ENCODE data around the gene ZNHIT6.
A peak's percentile ranks its signal among the peaks of the same experiment; 100 is the strongest.
"Not testable (repeated sequence)": the region's sequence is repeated elsewhere in the genome, so short reads cannot be mapped to it uniquely, and the experiment has no call there.

ZNHIT6 gene, protein sequence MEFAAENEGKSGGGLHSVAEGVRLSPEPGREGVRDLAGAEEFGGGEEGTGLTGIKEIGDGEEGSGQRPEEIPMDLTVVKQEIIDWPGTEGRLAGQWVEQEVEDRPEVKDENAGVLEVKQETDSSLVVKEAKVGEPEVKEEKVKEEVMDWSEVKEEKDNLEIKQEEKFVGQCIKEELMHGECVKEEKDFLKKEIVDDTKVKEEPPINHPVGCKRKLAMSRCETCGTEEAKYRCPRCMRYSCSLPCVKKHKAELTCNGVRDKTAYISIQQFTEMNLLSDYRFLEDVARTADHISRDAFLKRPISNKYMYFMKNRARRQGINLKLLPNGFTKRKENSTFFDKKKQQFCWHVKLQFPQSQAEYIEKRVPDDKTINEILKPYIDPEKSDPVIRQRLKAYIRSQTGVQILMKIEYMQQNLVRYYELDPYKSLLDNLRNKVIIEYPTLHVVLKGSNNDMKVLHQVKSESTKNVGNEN

DNA sequence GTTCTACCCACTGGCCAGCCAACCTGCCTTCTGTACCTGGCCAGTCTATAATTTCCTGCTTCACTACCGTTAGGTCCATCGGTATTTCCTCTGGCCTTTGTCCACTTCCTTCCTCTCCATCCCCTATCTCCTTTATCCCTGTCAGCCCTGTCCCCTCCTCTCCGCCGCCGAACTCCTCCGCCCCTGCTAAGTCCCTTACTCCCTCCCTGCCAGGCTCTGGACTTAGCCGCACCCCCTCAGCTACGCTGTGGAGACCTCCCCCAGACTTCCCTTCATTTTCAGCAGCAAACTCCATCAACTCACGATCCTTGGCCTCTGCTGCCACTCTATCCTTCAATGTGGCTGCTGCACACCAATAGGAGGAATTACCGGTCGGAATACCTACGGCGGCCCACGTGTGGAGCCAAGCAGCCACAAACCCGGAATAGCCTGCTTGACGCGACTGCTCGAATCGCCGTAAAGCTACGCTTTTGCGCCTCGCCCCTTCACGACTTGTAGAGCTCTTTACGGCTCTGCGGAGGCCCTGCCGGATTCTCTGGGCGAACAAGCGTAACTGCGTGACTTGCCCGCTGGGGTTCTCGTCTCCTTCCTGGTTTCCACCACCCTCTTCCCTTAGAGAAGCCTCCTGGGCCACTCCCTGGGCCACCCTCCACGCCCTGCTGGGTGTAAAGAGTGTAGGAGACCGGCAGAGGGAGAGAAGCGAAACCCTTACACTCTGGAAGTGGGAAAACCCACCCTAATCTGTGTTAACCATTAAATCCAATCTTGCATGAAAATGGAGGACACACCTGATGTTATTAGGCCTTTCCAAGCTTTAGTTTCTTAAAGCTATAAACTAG is at the start of gene ZNHIT6:
TSS of gene ZNHIT6 (minus strand) at position 444 of the 839 bp plus-strand sequence. CDS start at position 295, 149 bp downstream.
- H3K4me1 Mint-ChIP-seq (ENCODE audit: low read depth), result peaks cover 28% of the 10 kb centered on the region
- no peaks in the 10 kb centered on the region for H3K9me3 Mint-ChIP-seq (ENCODE audit: low read depth)

DNA sequence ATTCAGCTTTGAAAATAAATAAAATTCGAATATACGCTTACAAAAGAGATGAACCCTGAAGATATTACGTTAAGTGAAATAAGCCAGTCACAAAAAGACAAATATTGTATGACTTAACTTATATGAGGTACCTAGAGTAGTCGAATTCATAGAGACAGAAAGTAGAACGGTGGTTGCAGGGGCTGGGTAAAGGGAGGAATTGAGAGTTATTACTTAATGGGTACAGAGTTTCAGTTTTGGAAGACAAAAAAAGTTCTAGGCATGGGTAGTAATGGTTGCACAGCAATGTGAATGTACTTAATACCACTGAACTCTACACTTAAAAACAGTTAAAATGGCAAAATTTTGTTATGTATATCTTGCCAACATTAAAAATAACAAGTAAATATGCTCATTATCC is 48.6 kb upstream of the ZNHIT6 start:
- Mint-ChIP-seq H3K27ac (no peak overlapping the region), H3K9me3 (ENCODE audit: low read depth) (no peaks in the 10 kb centered on the region), H3K4me3 (no peak overlapping the region), H3K4me1 (ENCODE audit: low read depth) (no peaks in the 10 kb centered on the region), H3K27me3 (no peaks in the 10 kb centered on the region), H3K36me3 (no peaks in the 10 kb centered on the region)

More for the DNA sequence above, at the start of gene ZNHIT6:
- Mint-ChIP-seq H3K27me3 (no peaks in the 10 kb centered on the region), H3K36me3 (peaks cover 17% of the 10 kb centered on the region), H3K27ac (no peak within 1 kb of the TSS), H3K4me3 (no peak within 1 kb of the TSS)

DNA sequence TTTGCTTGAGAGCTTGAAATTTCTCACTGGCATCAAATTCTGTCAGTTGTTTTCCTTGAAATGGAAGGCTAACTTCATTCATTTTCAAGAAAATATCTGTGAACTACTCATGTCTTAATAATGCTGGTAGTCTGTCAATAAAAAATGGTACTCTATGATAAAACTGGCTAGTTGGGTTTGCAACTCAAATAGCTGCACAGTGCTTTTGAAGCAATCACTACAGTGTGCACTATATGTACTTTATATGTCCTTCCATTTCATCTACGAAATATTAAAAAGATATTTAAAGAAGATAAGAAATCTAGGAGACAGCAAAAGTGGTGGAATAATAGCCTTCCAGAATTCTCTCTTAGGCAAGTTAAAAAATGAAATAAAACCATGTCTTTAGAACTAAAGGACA is 39.9 kb upstream of the ZNHIT6 start:
- Mint-ChIP-seq H3K27ac (no peak overlapping the region), H3K27me3 (peaks cover 5% of the 10 kb centered on the region), H3K4me1 (ENCODE audit: low read depth) (no peaks in the 10 kb centered on the region), H3K9me3 (ENCODE audit: low read depth) (no peaks in the 10 kb centered on the region), H3K36me3 (no peaks in the 10 kb centered on the region), H3K4me3 (no peak overlapping the region)

GRCh38 chr1:85746777-85747176 is 38.5 kb upstream of the ZNHIT6 start:
- Mint-ChIP-seq H3K27ac (no peak overlapping the region), H3K27me3 (peaks cover 6% of the 10 kb centered on the region), H3K4me1 (ENCODE audit: low read depth) (no peaks in the 10 kb centered on the region), H3K9me3 (ENCODE audit: low read depth) (no peaks in the 10 kb centered on the region), H3K4me3 (no peak overlapping the region), H3K36me3 (no peaks in the 10 kb centered on the region)

DNA sequence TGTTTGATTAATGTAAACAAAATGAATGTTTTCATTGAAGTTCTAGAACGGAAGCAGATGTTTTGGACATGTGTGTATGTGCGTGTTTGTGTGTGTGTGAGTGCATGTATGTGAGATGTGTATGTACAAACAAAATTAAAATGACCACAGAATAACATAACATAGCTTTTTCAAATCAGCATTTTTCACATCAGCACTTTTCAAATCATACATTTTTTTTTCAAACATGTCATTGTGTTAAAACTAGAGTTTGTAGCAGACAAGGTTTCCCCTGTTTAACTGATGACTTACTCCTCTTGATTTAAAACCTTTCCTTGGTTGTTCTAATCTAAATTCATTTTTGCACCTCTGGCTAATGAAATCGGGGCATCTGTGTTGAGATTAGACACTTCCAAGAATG is 35.6 kb upstream of the ZNHIT6 start:
- Mint-ChIP-seq H3K4me3 (no peak overlapping the region), H3K27me3 (peaks cover 6% of the 10 kb centered on the region), H3K9me3 (ENCODE audit: low read depth) (no peaks in the 10 kb centered on the region), H3K27ac (no peak overlapping the region), H3K36me3 (no peaks in the 10 kb centered on the region), H3K4me1 (ENCODE audit: low read depth) (no peaks in the 10 kb centered on the region)

DNA sequence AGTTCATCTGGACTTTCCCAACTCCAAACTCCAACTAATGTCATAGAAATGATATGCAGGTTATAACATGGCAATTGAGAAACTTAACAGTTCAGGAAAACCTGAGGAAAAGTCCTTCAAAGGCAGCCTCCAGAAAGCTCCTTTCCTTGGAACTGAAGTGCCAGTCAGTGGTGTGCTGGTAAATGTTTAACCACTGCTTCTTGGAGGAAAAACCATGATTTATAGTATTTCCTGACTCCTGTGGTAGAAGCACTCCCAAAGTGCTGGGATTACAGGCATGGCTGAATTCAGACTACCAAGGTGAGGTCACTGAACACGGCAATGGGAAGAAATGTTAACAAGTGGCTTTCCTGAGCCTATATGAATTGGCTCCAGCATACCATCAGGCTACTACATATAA is 26.7 kb upstream of the ZNHIT6 start:
- no peaks in the 10 kb centered on the region for H3K4me1 Mint-ChIP-seq (ENCODE audit: low read depth)
- no peak overlapping the region for H3K4me3 Mint-ChIP-seq

GRCh38 chr1:85718678-85719340 is 10.6 kb upstream of the ZNHIT6 start:
- Mint-ChIP-seq H3K9me3 (ENCODE audit: low read depth) (peaks cover 16% of the 10 kb centered on the region), H3K36me3 (peaks cover 7% of the 10 kb centered on the region), H3K4me1 (ENCODE audit: low read depth) (no peaks in the 10 kb centered on the region), H3K27me3 (peaks cover 2% of the 10 kb centered on the region), H3K27ac (no peak overlapping the region), H3K4me3 (no peak overlapping the region)

More for the DNA sequence above, 26.7 kb upstream of the ZNHIT6 start:
- Mint-ChIP-seq H3K27ac (no peak overlapping the region), H3K9me3 (ENCODE audit: low read depth) (no peaks in the 10 kb centered on the region), H3K27me3 (peaks cover 2% of the 10 kb centered on the region), H3K36me3 (no peaks in the 10 kb centered on the region)

- not testable (repeated sequence) for H3K9me3 Mint-ChIP-seq (ENCODE audit: low read depth); H3K27me3 Mint-ChIP-seq; H3K27ac Mint-ChIP-seq; H3K36me3 Mint-ChIP-seq; H3K4me3 Mint-ChIP-seq; H3K4me1 Mint-ChIP-seq (ENCODE audit: low read depth)
Measured at GRCh38 chr1:85714418-85715114, 6.3 kb upstream of the ZNHIT6 start.

DNA sequence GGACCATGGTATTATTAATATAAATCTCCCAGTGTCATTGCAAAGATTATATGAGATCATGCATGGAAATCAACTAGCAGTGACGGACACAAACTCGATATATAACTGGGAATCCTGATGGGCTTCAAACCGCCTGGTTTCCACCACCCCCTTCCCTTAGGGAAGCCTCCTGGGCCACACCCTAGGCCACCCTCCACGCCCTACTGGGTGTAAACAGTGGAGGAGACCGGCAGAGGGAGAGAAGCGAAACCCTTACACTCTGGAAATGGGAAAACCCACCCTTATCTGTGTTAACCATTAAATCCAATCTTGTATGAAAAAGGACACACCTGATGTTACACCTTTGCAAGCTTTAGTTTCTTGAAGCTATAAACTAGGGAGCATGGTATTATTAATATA is 595 bp upstream of the ZNHIT6 start:
- Mint-ChIP-seq H3K4me3 (no peak overlapping the region), H3K27me3 (no peaks in the 10 kb centered on the region), H3K9me3 (ENCODE audit: low read depth) (no peaks in the 10 kb centered on the region), H3K36me3 (peaks cover 12% of the 10 kb centered on the region), H3K4me1 (ENCODE audit: low read depth) (peaks cover 22% of the 10 kb centered on the region), H3K27ac (no peak overlapping the region)

DNA sequence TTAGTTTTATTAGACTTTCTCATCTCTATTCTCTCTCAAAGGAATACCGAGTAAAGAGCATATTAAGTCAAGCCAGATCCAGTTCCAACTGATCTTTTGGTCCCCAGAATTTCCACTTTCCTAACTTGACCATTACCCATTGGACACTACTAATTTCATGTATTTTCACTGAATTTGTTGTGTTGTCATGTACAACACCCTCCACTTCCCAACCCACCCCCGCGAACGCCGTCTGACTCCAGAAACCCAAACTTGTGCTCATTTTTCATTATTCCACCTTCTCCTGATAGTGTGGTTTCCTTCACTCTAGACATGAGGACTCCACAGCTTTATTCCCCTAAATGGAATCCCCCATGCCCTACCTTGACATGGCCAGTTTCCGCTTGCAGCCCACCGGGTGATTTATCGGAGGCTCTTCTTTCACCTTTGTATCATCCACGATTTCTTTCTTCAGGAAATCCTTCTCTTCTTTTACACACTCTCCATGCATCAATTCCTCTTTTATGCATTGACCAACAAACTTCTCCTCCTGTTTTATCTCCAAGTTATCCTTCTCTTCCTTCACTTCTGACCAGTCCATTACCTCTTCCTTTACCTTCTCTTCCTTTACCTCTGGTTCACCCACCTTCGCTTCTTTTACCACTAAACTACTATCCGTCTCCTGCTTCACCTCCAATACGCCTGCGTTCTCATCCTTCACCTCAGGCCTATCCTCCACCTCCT is 805 bp downstream of the ZNHIT6 start:
- Mint-ChIP-seq H3K4me3 (no peak overlapping the region), H3K27me3 (no peaks in the 10 kb centered on the region), H3K27ac (no peak overlapping the region), H3K9me3 (ENCODE audit: low read depth) (no peaks in the 10 kb centered on the region), H3K4me1 (ENCODE audit: low read depth) (peaks cover 34% of the 10 kb centered on the region), H3K36me3 (peaks cover 19% of the 10 kb centered on the region)

- Mint-ChIP-seq H3K9me3 (ENCODE audit: low read depth) (no peaks in the 10 kb centered on the region), H3K27me3 (no peaks in the 10 kb centered on the region), H3K36me3 (peaks cover 19% of the 10 kb centered on the region), H3K4me1 (ENCODE audit: low read depth) (peaks cover 38% of the 10 kb centered on the region), H3K4me3 (peak overlapping the region; percentile 70), H3K27ac (no peak overlapping the region)
Measured at GRCh38 chr1:85705940-85706339, 2.3 kb downstream of the ZNHIT6 start.

DNA sequence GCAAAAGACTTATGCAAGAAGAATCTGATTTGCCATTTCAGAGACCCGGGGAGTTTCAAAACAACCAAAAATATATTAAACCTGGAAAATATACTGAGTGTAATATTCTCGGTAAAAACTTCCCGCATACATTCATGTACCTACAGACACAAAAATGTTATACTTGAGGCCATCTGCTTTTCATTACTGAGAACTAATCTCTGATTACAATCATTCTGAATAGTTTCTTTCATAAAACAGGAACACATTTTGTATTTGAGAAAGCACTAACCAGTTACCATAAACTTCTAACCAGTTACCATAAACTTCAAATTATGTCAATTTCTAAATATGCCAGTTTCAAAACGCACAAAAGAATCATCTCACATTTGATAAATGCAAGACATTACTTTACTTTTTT is 7.8 kb downstream of the ZNHIT6 start:
- Mint-ChIP-seq H3K27ac (no peak overlapping the region), H3K36me3 (peaks cover 21% of the 10 kb centered on the region), H3K4me1 (ENCODE audit: low read depth) (peaks cover 38% of the 10 kb centered on the region), H3K27me3 (no peaks in the 10 kb centered on the region), H3K9me3 (ENCODE audit: low read depth) (no peaks in the 10 kb centered on the region), H3K4me3 (no peak overlapping the region)

GRCh38 chr1:85697895-85698294 is 10.3 kb downstream of the ZNHIT6 start:
- H3K36me3 Mint-ChIP-seq, result peaks cover 14% of the 10 kb centered on the region
- H3K4me3 Mint-ChIP-seq, result no peak overlapping the region
- H3K4me1 Mint-ChIP-seq (ENCODE audit: low read depth), result peaks cover 28% of the 10 kb centered on the region
- no peak overlapping the region for H3K27ac Mint-ChIP-seq
- H3K9me3 Mint-ChIP-seq (ENCODE audit: low read depth), result no peaks in the 10 kb centered on the region
- H3K27me3 Mint-ChIP-seq, result no peaks in the 10 kb centered on the region

- Mint-ChIP-seq H3K9me3 (ENCODE audit: low read depth) (no peaks in the 10 kb centered on the region), H3K27ac (no peak overlapping the region), H3K36me3 (peaks cover 12% of the 10 kb centered on the region), H3K4me1 (ENCODE audit: low read depth) (peaks cover 24% of the 10 kb centered on the region), H3K27me3 (no peaks in the 10 kb centered on the region), H3K4me3 (no peak overlapping the region)
Measured at GRCh38 chr1:85692730-85693314, 15.4 kb downstream of the ZNHIT6 start.

Measured in activated naive CD8-positive, alpha-beta T cell (primary cell).